GM10266 (cell line): Measurements from ENCODE around the gene DEFB112.

ENCODE experiments used
- DNase-seq: peaks from one replicate; pipeline ENCODE4 v3.0.0; 2012; ENCODE audit errors: extremely low spot score
- CTCF ChIP-seq: IDR thresholded peaks from 2 replicates; pipeline ENCODE4 v1.5.1; 2012; ENCODE audit warnings: mild to moderate bottlenecking, low read depth; ENCODE audit not compliant: control insufficient read depth, insufficient read depth; ENCODE audit errors: missing control alignments

Gene DEFB112

GRCh38 chr6:50049829-50050228 lies at the start of gene DEFB112:
TSS of gene DEFB112 (minus strand) at chr6:50049929. CDS start at chr6:50049869, 60 bp downstream.
- TF ChIP-seq CTCF, result no peak
- DNase-seq, result no peak

GRCh38 chr6:50098641-50098993 lies 48.9 kb upstream of the DEFB112 start:
- no peak for TF ChIP-seq CTCF
- no peak for DNase-seq

GRCh38 chr6:50097966-50098640 lies 48.4 kb upstream of the DEFB112 start:
- no peak for DNase-seq
- no peak for TF ChIP-seq CTCF

DNA sequence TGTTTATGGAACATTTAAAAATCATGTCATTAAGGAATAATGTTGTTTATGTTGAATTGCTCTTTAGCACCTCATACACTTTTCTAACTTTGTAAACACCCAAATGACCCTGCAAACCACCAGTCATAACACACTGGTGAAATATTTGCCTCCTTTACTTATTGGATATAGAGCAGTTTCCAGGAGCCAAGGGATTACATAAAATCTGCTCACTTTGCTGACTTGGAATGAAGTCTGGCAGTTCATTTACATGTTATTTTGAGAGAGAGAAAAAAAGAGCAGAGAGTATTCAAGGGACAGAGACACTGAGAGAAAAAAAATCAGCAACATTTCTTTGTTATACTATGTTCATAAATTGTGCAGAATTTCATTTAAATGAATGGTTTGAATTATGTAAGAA lies 46.6 kb upstream of the DEFB112 start:
- no peak for TF ChIP-seq CTCF

DNA sequence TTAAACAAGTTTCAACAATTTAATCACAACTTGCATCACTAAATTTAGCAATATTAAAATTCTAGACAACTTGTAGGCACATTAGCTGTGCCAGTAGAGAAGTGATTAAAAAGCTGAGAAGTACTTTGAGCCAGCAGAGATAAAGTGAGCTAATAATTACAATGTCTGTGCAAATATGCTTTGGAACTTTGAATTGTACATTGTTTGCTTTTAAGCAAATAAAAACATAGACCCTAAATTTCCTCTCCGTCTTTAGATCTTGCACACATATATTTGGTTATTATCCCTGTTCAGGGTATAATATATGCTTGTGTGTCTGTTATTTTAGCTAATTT lies 44.2 kb upstream of the DEFB112 start:
- no peak for DNase-seq
- no peak for TF ChIP-seq CTCF

More for the DNA sequence above, 46.6 kb upstream of the DEFB112 start:
- no peak for DNase-seq

DNA sequence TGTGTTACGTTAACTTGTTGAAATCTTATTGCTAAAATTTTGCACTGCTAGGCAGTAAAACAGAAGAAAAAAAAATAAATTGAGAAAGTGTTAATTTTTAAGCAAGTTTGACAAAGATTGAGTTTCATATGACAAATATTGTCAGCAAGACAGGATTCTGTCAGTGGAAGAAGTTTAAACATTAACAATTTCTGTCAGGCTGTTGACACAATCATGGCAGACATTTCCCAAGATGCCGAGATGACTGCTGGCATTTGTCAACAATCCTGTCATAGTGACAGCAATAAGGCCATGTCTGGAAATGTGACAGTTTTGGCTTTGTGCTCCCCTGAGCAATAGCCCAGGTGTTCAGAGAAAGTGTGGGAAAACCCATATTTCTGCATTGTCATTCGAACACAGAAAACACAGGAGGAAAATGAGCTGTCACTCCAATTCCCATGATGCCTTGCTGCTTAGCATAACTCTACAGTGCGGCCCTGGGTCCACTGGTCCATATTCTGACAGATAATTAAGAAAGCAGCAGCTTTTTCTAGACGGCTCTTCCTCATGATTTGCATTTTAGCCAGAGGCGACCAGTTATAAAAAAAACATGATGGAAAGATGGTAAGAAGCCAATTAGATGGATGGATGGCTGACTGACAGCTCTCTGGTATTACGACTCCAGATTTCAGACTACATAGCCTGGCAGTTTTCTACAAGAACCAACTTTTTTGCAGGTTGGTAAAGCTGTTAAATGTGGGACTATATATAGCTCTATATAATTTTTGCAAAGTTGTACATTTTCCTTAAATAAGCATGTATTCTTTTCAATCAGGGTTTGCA lies 43.6 kb upstream of the DEFB112 start:
- no peak for TF ChIP-seq CTCF
- DNase-seq, result no peak

DNA sequence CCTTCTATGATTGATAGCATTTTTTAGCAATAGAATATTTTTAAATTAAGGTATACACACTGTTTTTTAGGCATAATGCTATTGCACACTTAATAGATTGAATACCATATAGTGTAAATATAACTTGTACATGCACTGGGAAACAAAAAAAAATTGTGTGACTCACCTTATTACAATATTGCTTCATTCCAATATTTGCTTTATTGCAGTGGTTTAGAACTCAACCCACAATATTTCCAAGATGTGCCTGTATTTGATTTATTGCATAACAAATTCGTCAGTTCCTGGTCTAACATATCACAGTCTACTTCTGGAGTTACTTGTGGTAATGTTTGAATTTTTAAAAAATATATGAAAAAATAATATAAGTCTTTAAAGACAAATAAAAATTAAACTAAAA lies 41.9 kb upstream of the DEFB112 start:
- DNase-seq, result no peak
- no peak for TF ChIP-seq CTCF
